Embryonic facial prominence (tissue), 1 donor: Measurements from ENCODE around the gene VDAC1.
"Not testable (repeated sequence)": the region's sequence is repeated elsewhere in the genome, so short reads cannot be mapped to it uniquely, and the experiment has no call there.

Experiments used
- DNase-seq: peaks from one replicate; pipeline ENCODE4 v3.0.0-alpha.2; 2016; ENCODE audit errors: extremely low spot score

VDAC1 gene

GRCh38 chr5:133967698-133968203, 37.0 kb downstream of the VDAC1 start:
- no peak for DNase-seq

DNA sequence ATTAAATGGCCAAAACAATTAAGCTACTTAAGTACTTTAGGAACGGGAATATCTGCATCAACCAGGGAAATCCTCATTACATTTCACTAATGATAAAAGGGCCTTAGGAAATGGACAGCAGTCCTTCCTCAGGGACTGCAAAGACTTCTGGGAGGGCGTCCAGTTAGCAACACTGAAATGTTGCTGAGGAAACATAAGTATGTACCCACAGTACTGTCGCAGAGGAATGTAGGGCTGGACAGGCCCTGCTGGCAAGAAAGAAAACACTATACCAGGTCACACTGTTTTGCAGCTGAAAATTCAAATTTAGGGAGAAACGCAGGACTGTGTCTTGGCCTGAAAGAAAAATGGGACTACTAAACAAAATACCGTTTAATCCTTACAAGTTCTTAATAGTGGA, 37.7 kb downstream of the VDAC1 start:
- no peak for DNase-seq

DNA sequence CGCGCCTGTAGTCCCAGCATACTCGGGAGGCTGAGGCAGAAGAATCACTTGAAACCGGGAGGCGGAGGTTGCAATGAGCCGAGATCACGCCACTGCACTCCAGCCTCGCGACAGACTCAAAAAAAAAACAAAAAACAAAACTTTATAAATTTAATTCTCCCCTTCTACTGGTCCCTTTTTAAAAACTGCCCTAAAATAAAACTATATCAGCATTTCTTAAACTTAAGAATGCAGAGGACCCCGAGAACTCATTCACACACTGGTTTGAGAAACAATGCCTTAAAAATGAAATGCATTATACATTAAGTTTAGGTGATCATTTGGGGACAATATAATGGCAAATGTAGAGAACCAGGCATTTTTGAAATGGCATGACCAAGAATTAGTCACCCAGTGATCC, 38.7 kb downstream of the VDAC1 start:
- no peak for DNase-seq

- DNase-seq: no peak
Measured at GRCh38 chr5:133963493-133964128, 41.2 kb downstream of the VDAC1 start.

GRCh38 chr5:133962801-133963476, 41.8 kb downstream of the VDAC1 start:
- DNase-seq: no peak

- DNase-seq: no peak
Measured at GRCh38 chr5:133962131-133962530, 42.6 kb downstream of the VDAC1 start.

- DNase-seq: no peak
Measured at GRCh38 chr5:133959643-133960042, 45.1 kb downstream of the VDAC1 start.

DNA sequence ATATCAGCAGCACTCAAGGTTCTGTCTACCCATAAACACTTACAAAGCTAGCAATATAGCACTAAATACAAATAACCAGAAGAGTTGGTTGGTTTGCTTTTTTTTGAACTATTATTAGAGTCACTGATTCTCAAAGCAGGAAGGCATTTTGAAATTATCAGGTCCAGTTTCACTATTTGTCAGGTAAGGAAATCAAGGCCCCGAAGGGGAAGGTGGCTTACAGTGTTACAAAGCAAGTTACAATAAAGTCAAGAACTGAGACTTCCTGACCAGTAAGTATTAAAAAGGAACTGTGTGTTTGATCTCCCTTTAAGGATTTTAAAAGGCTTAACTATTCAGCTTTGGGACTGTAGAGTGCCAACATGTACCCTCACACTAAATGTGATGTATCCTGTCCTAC, 47.2 kb downstream of the VDAC1 start:
- no peak for DNase-seq

DNA sequence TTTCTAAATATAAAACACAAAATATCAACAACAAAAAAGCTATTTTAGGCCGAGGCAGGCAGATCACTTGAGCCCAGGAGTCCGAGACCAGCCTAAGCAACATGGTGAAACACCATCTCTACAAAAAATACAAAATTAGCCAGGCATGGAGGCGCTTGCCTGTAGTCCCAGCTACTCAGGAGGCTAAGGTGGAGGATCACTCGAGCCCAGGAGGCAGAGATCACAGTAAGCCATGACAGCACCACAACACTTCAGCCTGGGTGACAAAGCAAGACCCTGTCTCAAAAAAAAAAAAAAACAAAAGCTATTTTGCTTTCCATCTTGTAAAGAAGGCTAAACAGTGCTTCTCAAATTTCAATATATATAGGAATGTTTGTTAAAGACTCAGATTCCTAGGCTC, 47.7 kb downstream of the VDAC1 start:
- no peak for DNase-seq

DNA sequence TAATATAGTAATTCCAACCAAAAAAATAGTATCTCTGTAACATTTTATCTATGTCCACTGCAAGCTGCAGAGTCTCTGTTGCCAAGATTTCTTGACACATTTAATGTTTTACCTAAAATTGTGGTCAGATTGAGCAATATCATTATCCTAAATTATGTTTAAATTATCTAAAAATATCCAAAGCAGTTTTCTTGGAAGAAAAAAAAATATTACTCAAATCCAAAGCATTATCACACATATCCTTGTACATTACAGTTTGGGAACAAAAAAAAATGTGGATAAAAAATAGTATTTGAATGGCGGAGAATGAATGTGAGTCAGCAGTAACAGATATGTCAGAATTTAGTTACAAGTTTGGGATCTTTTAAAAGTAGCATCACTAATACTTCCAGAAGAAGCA, 48.6 kb downstream of the VDAC1 start:
- not testable (repeated sequence) for DNase-seq

- DNase-seq: no peak
Measured at GRCh38 chr5:133953568-133954145, 51.1 kb downstream of the VDAC1 start.

DNA sequence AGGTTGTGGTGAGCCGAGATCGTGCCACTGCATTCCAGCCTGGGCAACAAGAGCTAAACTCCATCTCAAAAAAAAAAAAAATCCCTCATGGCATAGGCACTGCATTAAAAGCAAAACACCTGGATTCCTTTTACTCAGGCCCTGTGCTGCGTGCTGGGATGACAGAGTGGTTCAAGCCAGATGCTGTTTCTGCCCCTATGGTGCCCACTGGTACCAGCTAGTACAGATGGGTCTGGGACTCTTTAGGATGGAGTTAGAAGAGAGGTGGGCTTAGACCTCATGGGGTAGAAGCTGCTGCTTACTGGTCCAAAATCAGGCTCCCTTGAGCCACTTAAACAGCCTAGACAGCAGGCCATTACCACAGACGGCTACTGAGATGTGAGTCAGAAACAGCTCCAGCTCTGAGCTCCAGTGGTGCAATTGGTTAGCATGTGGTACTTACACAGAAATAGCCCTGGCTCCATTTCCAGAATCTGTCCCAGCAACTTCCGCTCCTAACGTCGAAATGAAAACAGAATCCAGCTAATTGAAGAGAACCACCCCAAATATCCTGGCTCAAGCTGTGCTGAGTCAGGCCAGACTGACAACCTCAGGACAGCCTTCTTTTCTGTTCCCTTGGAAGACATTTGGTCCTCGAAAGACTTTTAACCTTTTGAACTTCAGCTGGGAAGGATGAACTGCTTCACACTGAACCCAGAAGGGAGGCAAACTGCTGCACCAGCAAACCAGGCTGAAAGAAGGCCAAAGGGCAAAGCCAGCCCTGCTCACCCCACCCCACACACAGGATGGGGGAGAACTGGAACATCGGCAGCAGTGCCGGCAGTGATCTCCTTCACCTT, 51.8 kb downstream of the VDAC1 start:
- DNase-seq: no peak

GRCh38 chr5:133950821-133951612, 53.8 kb downstream of the VDAC1 start:
- no peak for DNase-seq

GRCh38 chr5:133948721-133949120, 56.1 kb downstream of the VDAC1 start:
- DNase-seq: no peak

GRCh38 chr5:133947431-133947841, 57.3 kb downstream of the VDAC1 start:
- DNase-seq: no peak

DNA sequence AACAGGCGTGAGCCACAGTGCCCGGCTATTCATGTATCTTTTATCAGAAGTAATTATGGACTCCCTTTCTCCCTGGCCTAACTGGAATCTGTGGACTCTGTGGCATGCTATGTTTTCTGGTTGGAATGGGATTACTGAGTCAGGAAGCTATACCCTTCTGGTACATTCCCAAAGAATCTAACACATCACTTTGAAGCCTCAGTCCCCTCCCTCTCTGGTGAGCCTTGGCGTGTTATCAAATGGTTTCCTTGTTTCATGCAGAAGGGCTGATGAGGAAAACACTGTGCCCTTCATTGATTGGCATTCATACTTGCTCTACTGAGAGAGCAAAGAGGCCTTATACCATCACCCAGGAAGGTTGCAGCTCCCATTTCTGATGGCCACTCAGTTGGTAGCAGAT, 59.2 kb downstream of the VDAC1 start:
- DNase-seq: no peak

DNA sequence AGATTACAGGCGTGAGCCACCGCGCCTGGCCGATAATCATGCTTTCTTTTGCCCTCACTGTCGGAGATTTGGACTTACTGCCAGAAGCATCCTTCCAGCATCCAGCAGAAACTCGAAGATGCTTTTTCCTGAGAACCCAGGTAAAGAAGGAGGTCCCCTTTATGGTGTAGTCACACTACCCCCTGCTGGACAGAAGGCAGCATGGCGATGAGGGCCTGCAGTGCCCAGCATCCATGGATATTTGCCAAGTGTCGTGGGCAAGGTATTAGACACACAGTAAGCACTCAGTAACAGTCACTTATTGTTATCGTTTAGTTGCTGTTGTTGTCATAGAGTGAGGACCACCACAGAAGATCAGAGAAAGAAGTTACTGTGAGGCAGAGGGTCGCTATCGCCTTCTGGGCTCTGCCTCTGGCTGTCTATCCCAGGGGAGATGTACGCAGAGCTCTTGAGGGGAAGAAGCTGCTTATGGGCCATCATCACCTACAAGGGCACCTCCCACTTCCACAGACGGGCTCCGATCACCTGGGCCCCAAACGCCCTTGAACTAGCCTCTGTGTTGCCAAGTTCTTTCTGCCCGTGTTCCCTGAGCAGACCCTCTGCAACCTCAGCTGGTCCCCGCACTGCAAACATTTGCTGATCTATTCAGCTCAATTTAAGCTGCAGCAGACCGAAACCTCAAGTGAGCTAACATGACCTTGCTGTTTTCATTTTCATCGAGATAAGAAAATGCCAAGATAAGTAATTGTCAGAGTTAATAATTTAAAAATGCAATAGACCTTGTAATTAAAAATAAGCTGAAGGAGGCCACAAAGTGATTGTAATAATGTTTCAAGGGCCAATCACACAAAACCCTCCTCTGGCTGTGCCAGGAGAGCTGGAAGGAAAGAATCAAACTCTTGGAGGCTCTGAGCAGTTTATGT, 60.3 kb downstream of the VDAC1 start:
- no peak for DNase-seq

GRCh38 chr5:133943475-133943817, 61.3 kb downstream of the VDAC1 start:
- no peak for DNase-seq

GRCh38 chr5:133942614-133943474, 61.9 kb downstream of the VDAC1 start:
- DNase-seq: no peak
